NCI-H526 treated with DMSO at 0.1 percent for 48 hours (cell line): ENCODE results near the gene SOCS2.

Experiments used
- DNase-seq: peaks from one replicate; lab custom pipeline; 2025; lab: John Stamatoyannopoulos, UW

Gene SOCS2

DNA sequence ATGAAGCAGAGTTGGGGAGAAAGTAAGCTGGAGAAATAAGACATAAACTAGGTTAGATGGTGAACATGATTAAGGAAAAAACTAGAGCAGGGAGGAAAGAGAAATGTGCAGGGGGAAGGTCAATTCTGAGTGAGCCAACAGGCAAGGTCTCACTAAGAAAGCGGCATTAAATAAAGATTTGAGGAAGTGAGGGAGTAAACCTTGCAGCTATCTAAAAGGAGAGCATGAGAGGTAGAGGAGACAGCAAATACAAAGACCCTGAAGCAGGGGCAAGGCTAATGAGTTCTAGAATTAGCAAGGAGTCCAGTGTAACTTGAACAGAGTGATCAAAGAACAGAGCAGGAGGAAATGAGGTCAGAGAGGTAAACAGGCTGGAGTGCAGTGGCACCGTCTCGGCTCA is 4.4 kb upstream of the SOCS2 start:
- no peak for DNase-seq

DNA sequence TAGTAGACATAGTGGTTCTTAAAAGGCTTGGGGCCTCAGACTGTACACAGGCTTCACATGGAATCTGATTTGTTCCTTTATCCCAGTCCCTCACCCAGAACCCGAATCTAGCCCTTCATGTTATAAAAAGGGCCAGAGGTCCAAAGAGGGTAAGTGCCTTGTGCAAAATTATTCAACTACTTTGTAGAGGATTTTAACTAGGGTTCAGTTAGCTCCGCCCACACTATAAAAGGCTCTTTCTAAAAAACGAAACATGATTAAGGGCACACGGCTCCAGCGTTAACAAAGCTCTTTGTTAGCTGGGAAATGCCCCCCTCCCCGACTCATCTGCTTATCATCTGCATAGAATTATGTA is 3.2 kb upstream of the SOCS2 start:
- no peak for DNase-seq

DNA sequence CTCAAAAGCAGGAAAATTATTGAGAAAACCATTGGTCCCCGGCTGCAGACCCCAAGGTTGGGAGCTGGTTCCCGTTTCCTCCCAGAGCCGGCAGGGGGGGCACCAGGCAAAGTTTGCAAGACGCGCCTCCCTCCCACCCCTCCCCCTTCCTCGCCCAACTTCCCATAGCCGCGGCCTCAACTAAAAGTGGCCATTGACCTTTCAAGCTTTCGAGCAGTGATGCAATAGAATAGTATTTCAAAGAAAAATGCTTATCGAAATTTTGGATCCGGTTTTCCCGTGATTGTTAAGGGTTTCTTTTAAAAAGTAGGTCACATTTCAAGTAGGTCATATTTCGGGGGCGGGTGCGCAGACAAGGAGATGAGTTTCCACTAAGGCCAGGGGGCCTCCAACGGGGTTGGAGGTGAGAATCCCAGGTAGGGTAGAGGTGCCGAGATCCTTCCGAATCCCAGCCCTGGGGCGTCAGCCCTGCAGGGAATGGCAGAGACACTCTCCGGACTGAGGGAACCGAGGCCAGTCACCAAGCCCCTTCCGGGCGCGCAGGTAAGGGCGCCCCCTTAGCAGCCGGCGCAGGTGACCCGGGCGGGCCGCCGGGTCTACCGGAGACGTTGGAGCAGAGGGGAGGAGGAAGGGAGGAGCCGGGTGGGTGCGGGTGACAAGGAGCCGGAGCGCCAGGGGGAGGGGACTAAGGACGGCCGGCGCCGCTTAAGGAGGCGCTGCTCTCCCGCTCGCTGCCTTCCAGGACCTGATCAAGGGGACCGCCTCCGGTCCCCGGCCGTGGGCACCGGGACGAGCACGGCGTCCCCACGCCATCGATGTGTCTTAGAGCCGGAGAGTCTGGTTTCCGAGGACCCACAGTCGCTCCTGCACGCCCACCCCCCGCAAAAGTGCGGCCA is 2.6 kb upstream of the SOCS2 start:
- peak; percentile 42 for DNase-seq

DNA sequence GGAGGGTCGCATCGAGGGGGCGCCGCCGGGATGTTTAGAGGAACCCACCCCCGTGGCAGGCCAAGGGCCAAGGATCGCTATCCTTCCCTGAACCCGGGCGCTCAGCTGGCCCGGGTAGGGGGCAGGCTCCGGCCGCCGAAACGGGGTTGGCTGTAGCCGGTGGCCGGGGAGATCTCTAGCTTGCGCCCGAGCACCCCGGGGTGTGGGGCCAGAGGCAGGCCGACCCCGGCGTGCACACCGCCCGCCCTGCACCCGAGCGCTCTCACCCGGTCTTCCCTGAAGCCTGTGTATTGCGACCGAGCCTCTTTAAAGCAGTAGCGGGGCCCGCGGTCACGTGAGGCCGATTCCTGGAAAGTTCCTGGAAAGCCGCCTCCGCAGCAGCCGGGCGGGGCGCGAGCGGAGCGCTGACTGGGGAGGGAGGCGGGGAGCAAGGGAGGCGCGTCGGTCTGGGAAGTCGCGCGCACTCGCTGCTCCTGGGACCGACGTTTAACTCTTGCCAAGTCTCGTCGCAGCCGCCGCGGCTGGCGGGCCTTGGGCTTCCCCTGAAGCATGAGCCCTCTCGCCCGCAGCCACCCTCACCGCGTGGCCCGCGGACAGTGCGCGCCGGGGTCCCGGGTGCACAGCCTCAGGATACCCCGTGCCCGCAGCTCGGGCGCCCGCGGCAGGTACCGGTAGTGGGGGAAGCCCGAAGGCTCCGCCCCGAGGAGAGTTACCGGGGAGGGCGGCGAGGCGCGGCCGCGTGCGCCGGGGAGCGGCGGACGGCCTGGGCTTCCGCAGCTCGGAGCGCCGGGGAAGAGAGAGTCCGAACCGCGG is 1.7 kb upstream of the SOCS2 start:
- DNase-seq: peak; percentile 83

DNA sequence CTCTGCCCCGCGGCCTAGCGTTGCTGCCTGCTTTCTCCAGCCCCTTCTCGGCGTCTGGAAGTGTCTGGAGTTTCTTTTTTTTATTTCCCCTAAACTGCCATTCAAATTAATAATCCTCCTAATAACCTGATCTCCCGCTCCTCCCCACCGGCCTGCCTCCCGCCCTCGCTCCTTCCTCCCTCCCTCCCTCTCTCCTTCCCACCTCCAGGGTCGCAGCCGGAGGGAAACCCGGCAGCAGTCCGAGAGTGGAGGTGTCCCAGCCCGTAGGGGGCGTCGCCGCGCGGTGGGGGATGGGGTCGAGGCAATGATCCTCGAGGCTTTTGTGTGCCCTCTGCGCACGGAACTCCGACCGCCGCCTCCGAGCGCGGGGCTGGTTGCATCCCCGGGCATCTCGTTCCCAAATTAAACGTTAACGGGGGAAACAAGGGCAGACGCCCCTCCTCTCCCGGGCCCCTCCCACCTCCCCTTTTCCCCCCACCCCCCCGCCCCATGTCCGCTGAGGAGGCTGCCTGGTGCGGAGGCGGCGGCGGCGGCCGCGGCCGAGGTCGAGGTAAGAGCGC is 1.0 kb upstream of the SOCS2 start:
- no peak for DNase-seq

DNA sequence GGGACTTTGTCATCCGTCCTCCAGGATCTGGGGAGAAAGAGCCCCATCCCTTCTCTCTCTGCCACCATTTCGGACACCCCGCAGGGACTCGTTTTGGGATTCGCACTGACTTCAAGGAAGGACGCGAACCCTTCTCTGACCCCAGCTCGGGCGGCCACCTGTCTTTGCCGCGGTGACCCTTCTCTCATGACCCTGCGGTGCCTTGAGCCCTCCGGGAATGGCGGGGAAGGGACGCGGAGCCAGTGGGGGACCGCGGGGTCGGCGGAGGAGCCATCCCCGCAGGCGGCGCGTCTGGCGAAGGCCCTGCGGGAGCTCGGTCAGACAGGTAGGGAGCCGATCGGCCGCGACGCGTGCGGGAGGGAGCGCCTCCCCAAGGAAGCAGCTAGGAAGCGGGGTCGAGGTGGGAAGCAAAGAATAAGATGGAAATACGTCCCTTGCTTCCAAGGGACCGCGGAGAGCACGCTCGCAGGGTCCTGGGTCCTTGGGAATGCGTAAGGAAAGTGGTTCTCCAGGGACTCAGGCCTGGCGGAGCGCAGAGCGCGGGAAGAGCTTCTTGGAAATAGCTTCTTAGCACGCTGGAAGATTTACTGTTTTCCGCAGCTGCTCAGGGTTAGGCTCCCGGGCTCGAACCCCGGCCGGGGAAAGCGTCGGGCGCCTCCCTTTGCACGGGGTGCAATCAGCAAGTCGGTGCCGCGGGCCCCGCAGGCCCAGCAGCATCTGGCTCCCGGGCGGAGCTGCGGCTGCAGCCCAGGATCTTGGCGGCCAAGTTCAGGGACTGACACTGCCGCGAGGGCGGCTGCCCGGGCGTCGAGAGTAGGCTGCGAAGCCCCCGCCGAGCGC is 457 bp downstream of the SOCS2 start:
- DNase-seq: peak; percentile 20

DNA sequence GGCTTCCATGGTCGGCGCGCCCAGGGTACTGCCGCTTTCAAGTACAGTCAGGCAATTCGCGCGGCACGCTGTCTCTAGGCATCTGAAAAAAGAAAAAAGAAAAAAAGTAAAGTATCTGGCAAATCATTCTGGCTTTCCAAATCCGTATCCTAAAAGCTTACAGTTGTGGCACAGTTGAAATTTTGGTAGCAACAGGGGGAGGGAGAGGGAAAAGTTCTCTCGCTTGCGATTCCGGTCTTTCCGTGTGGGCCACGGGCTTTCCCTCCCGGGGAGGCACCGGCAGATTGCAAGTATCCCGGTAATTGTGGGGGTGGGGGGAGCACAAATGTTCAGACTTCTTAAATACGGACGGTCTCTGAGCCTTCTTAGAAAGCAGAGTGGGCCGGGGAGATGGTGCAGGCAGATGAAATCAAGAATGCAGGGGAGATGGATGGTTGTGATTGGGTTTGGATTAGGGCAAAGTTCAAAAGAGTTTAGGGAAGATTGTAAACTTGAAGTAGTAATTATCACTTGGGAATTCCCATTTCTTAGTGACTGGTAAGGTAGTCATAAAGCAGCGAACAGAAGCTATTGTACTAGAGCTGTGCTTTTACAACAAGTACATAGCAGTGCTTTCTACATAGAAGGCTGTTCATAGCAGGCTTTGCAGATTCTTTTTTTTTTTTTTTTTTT is 1.2 kb downstream of the SOCS2 start:
- no peak for DNase-seq

DNA sequence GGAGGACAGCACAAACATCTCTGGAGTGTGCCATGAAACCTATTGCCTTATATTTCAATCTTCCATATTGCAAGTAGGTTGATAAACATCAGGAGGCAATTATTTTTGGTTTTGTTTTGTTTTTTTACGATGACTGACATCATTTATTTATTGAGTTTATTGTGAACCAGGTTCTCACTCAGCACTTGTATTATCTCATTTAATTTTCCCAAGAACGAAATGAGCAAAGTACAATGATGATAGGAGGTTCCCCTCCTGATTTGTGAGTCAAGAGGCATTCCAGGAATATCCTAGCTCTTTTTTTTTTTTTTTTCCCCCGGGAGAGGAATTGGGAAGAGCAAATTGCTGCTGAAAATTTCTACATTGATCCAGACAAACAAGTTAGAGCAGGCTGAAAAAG is 4.7 kb downstream of the SOCS2 start:
- DNase-seq: no peak

DNA sequence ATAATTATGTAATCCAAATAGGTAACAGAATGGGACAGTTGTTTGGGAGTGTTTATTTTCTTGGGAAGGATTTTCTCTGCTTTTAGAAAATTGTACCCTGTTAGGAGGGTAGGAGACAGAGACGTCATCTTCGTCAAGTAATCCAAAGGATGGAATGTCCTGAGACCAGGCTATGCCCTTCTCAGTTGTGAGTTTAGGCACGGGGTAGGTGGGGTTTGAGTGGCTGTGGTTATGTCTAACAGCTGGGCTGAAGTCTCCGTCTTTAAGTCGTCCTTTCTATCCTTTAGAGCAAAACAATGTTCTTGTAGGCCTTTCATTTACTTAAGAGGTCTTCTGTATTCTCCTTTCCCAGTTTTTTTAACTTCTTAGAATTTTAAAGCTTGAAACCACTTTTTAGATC is 5.7 kb downstream of the SOCS2 start:
- no peak for DNase-seq

DNA sequence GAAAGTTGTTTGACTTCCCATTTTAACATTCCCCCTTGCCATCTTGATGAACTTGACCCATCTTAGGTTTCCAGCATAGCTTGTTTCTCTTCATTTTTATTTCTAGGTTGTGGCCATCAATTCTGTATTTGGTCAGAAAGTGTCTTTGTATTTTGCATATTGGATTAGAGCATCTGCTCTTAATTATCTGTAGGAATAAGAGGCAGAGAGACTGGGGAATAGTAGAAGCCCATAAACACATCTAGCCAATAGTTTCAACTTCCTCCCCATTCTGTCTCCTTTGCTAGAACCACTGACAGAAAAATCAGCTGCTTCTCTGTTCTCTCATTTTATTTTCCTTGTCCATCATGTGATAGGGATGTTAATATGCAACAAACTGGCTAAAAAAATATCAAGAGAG is 8.2 kb downstream of the SOCS2 start:
- no peak for DNase-seq

DNA sequence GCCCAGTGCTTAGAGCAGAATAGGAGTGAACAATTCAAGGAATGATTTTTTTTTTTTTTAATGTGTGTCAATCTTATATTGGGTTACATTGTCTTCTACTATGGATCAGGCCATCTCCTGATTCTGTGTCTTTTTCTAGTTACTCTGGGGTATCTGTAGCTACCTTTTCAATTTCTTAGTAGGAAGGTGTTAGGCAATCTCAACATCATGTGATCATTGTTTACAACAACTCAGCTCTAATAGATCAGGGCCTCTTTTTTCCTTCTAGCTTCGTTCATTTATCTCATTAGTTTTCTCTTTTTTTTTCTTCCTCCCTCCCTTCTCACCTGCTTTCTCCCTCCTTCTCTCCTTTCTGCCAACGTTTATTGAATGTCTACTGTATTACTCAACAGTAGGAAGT is 8.9 kb downstream of the SOCS2 start:
- DNase-seq: no peak

DNA sequence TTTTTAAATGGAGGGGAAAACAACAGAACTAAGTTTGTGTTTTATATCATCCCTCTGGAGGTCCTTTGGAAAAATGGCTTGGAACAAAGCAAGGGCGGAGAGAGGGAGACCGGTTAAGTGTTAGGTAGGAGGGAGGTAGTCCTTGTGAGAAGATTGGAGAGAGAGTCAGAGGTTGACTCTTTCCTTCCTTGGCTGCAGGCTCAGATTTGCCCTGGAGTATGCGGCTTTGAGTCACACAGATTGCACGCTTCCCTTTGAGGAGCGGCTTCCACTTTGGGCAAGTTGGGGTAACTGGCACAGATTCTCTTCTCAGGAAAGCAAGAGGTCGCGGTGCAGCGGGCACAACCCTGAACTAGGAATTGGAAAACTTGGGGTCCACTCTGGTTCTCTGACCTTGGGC is 9.9 kb downstream of the SOCS2 start:
- DNase-seq: no peak

DNA sequence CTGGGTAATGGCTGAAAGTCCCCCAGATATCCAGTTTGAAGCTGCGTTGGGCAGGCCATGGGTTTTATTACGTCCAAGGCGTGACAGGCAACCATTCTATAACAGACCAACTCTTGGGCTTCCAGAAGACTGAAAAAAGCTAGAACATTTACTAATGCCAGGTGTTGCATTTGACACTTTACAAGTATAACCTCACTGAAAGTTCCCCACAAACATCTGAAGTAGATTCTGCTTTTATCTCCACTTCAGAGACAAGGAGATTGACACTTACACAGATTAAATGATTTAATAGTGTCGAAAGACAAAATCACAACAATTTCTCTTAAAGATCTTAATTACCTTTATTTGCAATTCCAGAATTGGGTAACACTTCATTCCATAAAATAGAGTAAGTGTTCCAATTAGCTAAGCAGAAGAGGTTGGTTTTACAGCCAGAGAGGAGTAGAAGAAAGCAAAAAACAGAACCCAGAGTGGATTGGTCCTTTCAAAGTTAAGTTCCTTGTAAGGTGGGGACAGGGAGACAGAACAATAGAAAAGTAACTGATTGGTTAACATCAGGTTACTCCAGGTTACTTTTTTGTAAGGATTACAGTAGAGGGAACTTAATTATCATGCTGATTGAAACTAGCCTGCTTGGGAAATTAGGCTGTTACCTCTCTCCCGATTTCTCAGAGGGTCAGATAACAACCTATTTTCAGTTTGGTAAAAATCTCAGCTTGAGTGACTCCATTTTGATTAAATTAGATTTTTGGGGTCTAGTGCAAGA is 11.3 kb downstream of the SOCS2 start:
- no peak for DNase-seq

DNA sequence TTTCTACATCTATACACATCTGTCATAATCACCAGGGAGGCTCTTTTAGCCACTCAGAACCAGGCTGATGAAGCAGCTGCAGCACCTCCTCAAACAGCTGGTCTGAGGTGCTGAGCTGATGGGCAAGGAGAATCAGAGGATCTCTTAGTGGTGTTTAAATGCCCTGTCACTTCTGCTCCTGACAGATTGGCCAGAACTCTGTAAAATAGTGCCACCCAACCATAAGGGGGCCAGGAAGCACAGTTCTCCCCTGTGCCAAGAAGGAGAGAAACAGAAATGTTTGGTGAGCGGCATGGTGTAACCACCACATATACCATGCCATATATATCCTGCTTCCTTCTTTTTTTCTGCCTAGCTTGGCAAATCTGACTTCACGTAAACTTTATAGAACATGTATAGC is 12.8 kb downstream of the SOCS2 start:
- no peak for DNase-seq

DNA sequence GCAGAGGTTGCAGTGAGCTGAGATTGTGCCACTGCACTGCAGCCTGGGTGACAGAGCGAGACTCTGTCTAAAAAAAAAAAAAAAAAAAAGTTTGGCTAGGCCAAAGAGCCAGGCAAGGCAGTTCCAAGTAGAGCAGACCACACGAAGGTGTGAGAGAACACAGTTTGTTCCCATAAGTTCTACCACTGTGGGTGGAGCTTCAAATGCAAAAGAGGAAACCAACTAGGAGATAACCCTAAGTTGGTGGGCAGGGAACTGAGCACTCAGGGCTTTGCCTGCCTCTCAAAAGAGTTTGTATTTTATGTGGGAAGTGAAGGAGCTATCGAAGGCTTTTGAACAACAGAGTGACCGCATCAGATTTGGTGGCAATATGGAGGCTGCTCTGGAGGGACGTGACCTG is 15.1 kb downstream of the SOCS2 start:
- DNase-seq: no peak

DNA sequence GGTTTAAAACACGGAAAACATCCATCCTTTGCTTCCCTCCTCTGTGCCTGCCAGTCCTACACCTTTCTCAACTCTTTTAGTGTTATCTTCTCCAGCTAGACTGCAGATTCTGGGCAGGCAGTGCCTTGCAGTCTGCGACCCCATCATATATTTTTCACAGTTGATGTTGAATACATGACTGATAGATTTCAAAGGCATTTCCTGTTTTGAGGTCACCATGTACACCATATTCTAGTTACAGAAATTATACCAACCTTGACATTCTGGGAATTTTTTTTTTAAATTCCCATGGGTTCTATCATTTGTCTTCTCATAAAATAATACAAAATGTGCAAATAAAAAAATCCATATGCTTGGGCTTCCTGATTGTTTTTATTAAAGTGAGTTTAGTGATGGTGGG is 16.6 kb downstream of the SOCS2 start:
- no peak for DNase-seq

DNA sequence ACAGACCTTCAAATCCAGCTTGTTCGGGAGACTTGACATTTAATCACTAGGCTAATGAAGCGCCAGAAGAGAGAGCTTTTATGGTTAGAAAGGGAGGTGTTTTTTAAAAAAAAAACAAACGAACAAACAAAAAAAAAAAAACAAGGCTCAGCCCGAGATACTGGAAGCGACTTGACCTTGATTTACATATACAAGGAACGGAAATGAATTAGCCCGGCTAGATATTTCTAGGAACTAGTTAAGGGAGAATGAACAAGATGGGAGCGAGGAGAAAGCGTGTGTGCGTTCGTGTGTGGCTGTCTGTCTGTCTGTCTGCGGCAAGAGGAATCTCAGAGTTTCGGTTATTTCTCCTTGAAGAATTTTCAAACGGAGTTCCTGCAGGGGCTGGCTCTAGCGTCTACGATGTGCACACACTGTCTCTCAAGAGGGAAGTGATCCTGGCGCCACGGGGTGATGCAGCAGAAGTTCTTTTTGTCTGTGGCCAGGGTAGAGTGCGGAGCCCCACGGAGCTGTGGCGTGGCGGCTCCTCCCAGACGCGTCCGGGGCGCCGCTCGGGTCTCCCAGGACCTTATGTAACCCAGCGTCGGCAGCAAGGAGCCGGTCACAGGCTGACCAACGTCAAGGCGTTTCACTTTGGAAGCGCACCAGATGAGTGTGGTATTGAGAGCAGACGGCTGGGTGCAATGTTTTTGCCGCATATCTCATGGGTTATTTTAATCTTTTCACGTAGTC is 18.8 kb downstream of the SOCS2 start:
- peak; percentile 25 for DNase-seq

DNA sequence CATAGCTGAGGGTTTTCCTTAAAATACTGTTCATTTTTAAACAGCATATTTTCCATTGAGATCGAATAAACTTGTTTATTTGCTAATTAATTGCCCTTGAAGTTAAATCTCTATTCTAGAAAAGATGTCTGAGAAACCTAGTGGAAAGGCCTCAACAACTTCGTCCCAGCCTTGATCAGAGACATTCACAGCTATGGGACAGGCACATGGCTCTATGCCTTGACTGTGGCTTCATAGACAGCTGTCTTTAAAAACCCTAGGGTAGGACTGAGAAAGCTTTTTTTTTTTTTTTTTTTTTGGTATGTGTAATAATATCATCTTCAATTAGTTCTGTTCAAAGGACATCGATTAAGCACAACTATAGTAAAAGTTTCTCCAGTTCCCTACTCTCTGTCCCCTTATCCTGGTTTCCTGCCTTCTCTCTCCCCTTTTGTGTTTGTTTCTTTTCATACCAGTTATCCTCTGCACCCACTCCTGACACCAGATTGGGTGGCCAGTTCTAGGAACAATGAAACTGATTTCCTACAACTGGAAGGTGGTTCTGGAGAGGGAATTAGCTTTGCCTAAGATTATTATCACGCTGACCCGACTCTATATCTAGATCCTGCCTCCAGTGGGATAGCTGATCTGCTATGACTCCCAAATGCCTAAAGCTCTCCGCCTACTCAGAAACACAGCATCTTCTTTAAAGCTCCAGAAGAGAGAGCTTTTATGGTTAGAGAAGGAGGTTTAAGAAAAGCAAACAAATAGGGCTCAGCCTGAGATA is 20.3 kb downstream of the SOCS2 start:
- DNase-seq: no peak

DNA sequence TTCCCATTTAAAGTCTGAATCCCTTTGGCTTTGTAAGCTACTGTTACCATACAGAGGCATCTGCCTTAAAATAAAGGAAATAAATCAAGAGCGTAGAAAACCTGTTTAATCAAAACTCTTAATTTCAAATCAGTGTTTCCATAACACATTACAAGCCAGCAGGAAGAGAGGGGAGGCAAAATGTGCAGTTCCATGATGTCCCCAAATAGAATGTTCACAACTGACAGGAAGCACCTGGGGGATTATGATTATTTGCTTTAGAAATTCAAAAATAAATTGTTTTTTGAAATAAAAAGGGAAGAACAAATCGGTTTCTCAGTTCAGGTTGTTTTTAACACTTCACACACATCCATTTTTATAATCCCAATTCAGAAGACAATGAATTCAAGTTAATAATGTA is 21.4 kb downstream of the SOCS2 start:
- DNase-seq: no peak
